Measurements from ENCODE around the gene LBX1.

- TF ChIP-seq POLR2A (IDR thresholded peaks at IDR 0.05) (no peak), CTCF (IDR thresholded peaks at IDR 0.05) (no peak), POLR2AphosphoS5 (IDR thresholded peaks at IDR 0.05; ENCODE audit: insufficient read depth in 1 of 2, low read depth in 1 of 2) (no peak)
Observed at GRCh38 chr10:101233443-101233842, 4.2 kb upstream of the LBX1 start.

All from vagina (tissue), 2 donors.